H1 (cell line): Measurements from ENCODE around the gene RDH14. TPM values are rescaled to one million over a fixed set of nuclear protein-coding genes. Genes with fewer than 3 reads are reported as not detected.

Source experiments
- CTCF ChIA-PET: fragments of 300-600 bp; sonication (Branson Sonifier 250); formaldehyde crosslinking; loops from one replicate; lab custom pipeline; 2021; ENCODE audit not compliant: partially characterized antibody; lab: Charles Lee
- POLR2A ChIA-PET: fragments of 300-600 bp; sonication (Branson Sonifier 250); formaldehyde crosslinking; loops from one replicate; lab custom pipeline; 2021; ENCODE audit warnings: inconsistent platforms; ENCODE audit not compliant: partially characterized antibody; lab: Charles Lee
- DNase-seq, 2 experiments: peaks; one replicate each; pipeline versions ENCODE4 v3.0.0 to v3.0.0-alpha.2; 2010 to 2022; ENCODE audit warnings: low spot score in 2 of 2, low read depth in 1 of 2, mixed read lengths in 1 of 2
- FAIRE-seq: peaks from 2 replicates; lab custom pipeline; 2011; peaks lifted over from hg19 to GRCh38; lab: Jason Lieb, UNC
- H2AFZ ChIP-seq: 2 replicates; pipeline ENCODE4 v1.8.1; 2012; ENCODE audit warnings: low read length, inconsistent platforms
- H2AK5ac ChIP-seq: 2 replicates; pipeline ENCODE4 v1.6.1; 2013; ENCODE audit warnings: low read depth, low read length
- H2BK120ac ChIP-seq: replicated peaks from 2 replicates; pipeline ENCODE3; 2013; ENCODE audit warnings: low read depth, low read length, inconsistent platforms
- H2BK12ac ChIP-seq: 2 replicates; pipeline ENCODE4 v1.6.1; 2013; ENCODE audit warnings: low read depth, low read length
- H2BK15ac ChIP-seq: 2 replicates; pipeline ENCODE4 v1.6.1; 2013; ENCODE audit warnings: low read length
- H2BK20ac ChIP-seq: 2 replicates; pipeline ENCODE4 v1.6.1; 2013; ENCODE audit warnings: low read length
- H2BK5ac ChIP-seq: 2 replicates; pipeline ENCODE4 v1.6.1; 2013; ENCODE audit warnings: low read depth, low read length
- H3K14ac ChIP-seq: 2 replicates; pipeline ENCODE4 v1.6.1; 2013; ENCODE audit warnings: inconsistent platforms; ENCODE audit not compliant: insufficient read length
- H3K18ac ChIP-seq: 2 replicates; pipeline ENCODE4 v1.6.1; 2013; ENCODE audit warnings: low read length; ENCODE audit errors: extremely low read depth
- H3K23ac ChIP-seq: 2 replicates; pipeline ENCODE4 v1.6.1; 2013; ENCODE audit warnings: inconsistent platforms; ENCODE audit not compliant: insufficient read length
- H3K23me2 ChIP-seq: 2 replicates; pipeline ENCODE4 v1.6.1; 2013; ENCODE audit warnings: low read depth, low read length
- H3K27ac ChIP-seq: 2 replicates; pipeline ENCODE4 v1.6.1; 2011; ENCODE audit warnings: low read depth, low read length, inconsistent platforms
- H3K27me3 ChIP-seq, 4 experiments: replicated peaks in 1 of 4; 1 replicate in 1 of 4; 2 replicates in 3 of 4; pipeline versions ENCODE4 v1.6.1 to v1.8.1; 2011 to 2013; ENCODE audit warnings: low read length in 3 of 4, mild to moderate bottlenecking in 3 of 4, inconsistent platforms in 2 of 4, mixed read lengths in 2 of 4, moderate library complexity in 1 of 4; ENCODE audit not compliant: control insufficient read depth in 3 of 4, insufficient read depth in 3 of 4; ENCODE audit errors: extremely low read depth in 1 of 4
- H3K36me3 ChIP-seq, 4 experiments: 2 replicates each; pipeline versions ENCODE4 v1.6.1 to v1.8.1; 2011 to 2013; ENCODE audit warnings: mild to moderate bottlenecking in 4 of 4, low read length in 3 of 4, moderate library complexity in 2 of 4, control low read depth in 1 of 4, inconsistent platforms in 1 of 4; ENCODE audit not compliant: insufficient read depth in 4 of 4, control insufficient read depth in 2 of 4
- H3K4ac ChIP-seq: replicated peaks from 2 replicates; pipeline ENCODE3; 2013; ENCODE audit warnings: low read length, low read depth, mixed read lengths, inconsistent platforms; ENCODE audit not compliant: insufficient read length
- H3K4me1 ChIP-seq, 4 experiments: replicated peaks in 1 of 4; 1 replicate in 1 of 4; 2 replicates in 3 of 4; pipeline versions ENCODE4 v1.6.1 to v1.8.1; 2011 to 2013; ENCODE audit warnings: low read length in 3 of 4, inconsistent platforms in 2 of 4, mixed read lengths in 1 of 4; ENCODE audit not compliant: insufficient read depth in 4 of 4, control insufficient read depth in 3 of 4
- H3K4me2 ChIP-seq, 2 experiments: 2 replicates each; pipeline versions ENCODE4 v1.6.1 to v1.8.1; 2011 to 2013; ENCODE audit warnings: low read depth in 2 of 2, low read length in 2 of 2, control low read depth in 1 of 2, inconsistent platforms in 1 of 2, mild to moderate bottlenecking in 1 of 2; ENCODE audit not compliant: insufficient read depth in 1 of 2
- H3K4me3 ChIP-seq, 4 experiments: fragments of 200-600, 300-600 bp in 1 of 4; sonication (generic), shearing (Covaris generic), sonication (Bioruptor Twin) in 1 of 4; 2 replicates each; pipeline versions ENCODE4 v1.5.1 to v1.8.1; 2011 to 2016; ENCODE audit warnings: low read length in 4 of 4, low read depth in 3 of 4, control low read depth in 2 of 4, inconsistent platforms in 2 of 4, mild to moderate bottlenecking in 2 of 4, mixed read lengths in 1 of 4, moderate library complexity in 1 of 4; ENCODE audit not compliant: insufficient read depth in 2 of 4; ENCODE audit errors: extremely low read depth in 1 of 4
- H3K56ac ChIP-seq: replicated peaks from 2 replicates; pipeline ENCODE3; 2013; ENCODE audit warnings: low read depth, mild to moderate bottlenecking, mixed read lengths, low read length, inconsistent platforms; ENCODE audit not compliant: insufficient read length
- H3K79me1 ChIP-seq: 2 replicates; pipeline ENCODE4 v1.6.1; 2013; ENCODE audit warnings: low read depth, low read length, control low read depth
- H3K79me2 ChIP-seq, 2 experiments: 2 replicates each; pipeline versions ENCODE4 v1.6.1 to v1.8.1; 2012 to 2013; ENCODE audit warnings: low read length in 2 of 2, mild to moderate bottlenecking in 2 of 2, inconsistent platforms in 1 of 2; ENCODE audit not compliant: insufficient read depth in 2 of 2, control insufficient read depth in 1 of 2
- H3K9ac ChIP-seq, 4 experiments: replicated peaks in 1 of 4; 1 replicate in 1 of 4; 2 replicates in 3 of 4; pipeline versions ENCODE4 v1.6.1 to v1.8.1; 2011 to 2013; ENCODE audit warnings: low read depth in 3 of 4, low read length in 3 of 4, control low read depth in 2 of 4, mild to moderate bottlenecking in 2 of 4, moderate library complexity in 2 of 4, inconsistent platforms in 1 of 4; ENCODE audit errors: extremely low read depth in 1 of 4
- H3K9me3 ChIP-seq, 2 experiments: 2 replicates each; pipeline versions ENCODE4 v1.6.1 to v1.8.1; 2012 to 2013; ENCODE audit warnings: mild to moderate bottlenecking in 2 of 2, moderate library complexity in 2 of 2, control low read depth in 1 of 2, inconsistent platforms in 1 of 2, low read depth in 1 of 2, low read length in 1 of 2, mixed read lengths in 1 of 2; ENCODE audit not compliant: insufficient read depth in 2 of 2
- H4K20me1 ChIP-seq, 2 experiments: replicated peaks in 1 of 2; 2 replicates each; pipeline versions ENCODE3 to v1.8.1; 2011 to 2013; ENCODE audit warnings: inconsistent platforms in 2 of 2, low read length in 2 of 2, mild to moderate bottlenecking in 1 of 2; ENCODE audit not compliant: insufficient read depth in 2 of 2, control insufficient read depth in 1 of 2
- H4K5ac ChIP-seq: 2 replicates; pipeline ENCODE4 v1.6.1; 2013; ENCODE audit warnings: low read length, low read depth, mixed read lengths, inconsistent platforms; ENCODE audit not compliant: insufficient read length
- H4K8ac ChIP-seq: 2 replicates; pipeline ENCODE4 v1.8.0; 2013; ENCODE audit warnings: mild to moderate bottlenecking, moderate library complexity, low read length, inconsistent platforms; ENCODE audit not compliant: insufficient read depth; ENCODE audit errors: extremely low read depth
- H4K91ac ChIP-seq: replicated peaks from 2 replicates; pipeline ENCODE3; 2013; ENCODE audit warnings: low read length, mixed read lengths, inconsistent platforms; ENCODE audit not compliant: insufficient read length
- BCL11A ChIP-seq, 2 experiments: IDR thresholded peaks; one replicate each; pipeline ENCODE4 v1.6.1; 2011; ENCODE audit warnings: low read depth in 2 of 2, low read length in 2 of 2, mild to moderate bottlenecking in 2 of 2
- CHD2 ChIP-seq: IDR thresholded peaks from 2 replicates; pipeline ENCODE4 v1.6.1; 2012; ENCODE audit warnings: low read length, improper control_type of control experiment
- CTCF ChIP-seq, 3 experiments: IDR thresholded peaks; 1 replicate in 2 of 3; 2 replicates in 1 of 3; pipeline versions ENCODE4 v1.5.1 to v1.6.1; 2011; ENCODE audit warnings: low read length in 3 of 3, mild to moderate bottlenecking in 3 of 3, inconsistent platforms in 2 of 3, low read depth in 1 of 3, moderate library complexity in 1 of 3; ENCODE audit not compliant: insufficient read depth in 1 of 3; ENCODE audit errors: control extremely low read depth in 1 of 3
- GABPA ChIP-seq: IDR thresholded peaks from 2 replicates; pipeline ENCODE4 v1.6.1; 2011; ENCODE audit warnings: mild to moderate bottlenecking, low read length, moderate library complexity, borderline replicate concordance; ENCODE audit not compliant: insufficient read depth
- NANOG ChIP-seq: IDR thresholded peaks from 2 replicates; pipeline ENCODE4 v1.6.1; 2011; ENCODE audit warnings: low read length, low read depth, mild to moderate bottlenecking, inconsistent platforms; ENCODE audit not compliant: insufficient read depth, poor library complexity, severe bottlenecking
- NRF1 ChIP-seq: IDR thresholded peaks from 2 replicates; pipeline ENCODE4 v1.6.1; 2011; ENCODE audit warnings: mild to moderate bottlenecking, low read depth, low read length, improper control_type of control experiment
- RFX5 ChIP-seq: IDR thresholded peaks from 2 replicates; pipeline ENCODE4 v1.6.1; 2011; ENCODE audit warnings: low read depth, low read length, improper control_type of control experiment, borderline replicate concordance
- SIX5 ChIP-seq: IDR thresholded peaks from 2 replicates; pipeline ENCODE4 v1.6.1; 2011; ENCODE audit warnings: mild to moderate bottlenecking, low read depth, low read length
- WGBS, 2 experiments: shearing (Covaris generic) in 1 of 2; methylation state at CpG; one replicate each; pipeline versions ENCODE4 v1.1.6 to v1.1.7; 2013 to 2015; ENCODE audit warnings: low lambda C conversion rate in 2 of 2, mixed read lengths in 2 of 2, inconsistent platforms in 1 of 2, low coverage in 1 of 2, missing lambda C conversion rate in 1 of 2; ENCODE audit not compliant: insufficient replicate concordance in 2 of 2, insufficient coverage in 1 of 2, insufficient read length in 1 of 2; ENCODE audit errors: extremely low coverage in 1 of 2, missing lambda C conversion rate in 1 of 2; 5-methylcytosine and 5-hydroxymethylcytosine counted together
- polyA plus RNA-seq, 7 experiments: library from polyadenylated mRNA; depleted of rRNA in 3 of 7; stranded (reverse) in 5 of 7; unstranded in 2 of 7; fragments of >200 nt in 5 of 7; fragments of 200-250 nt in 2 of 7; gene quantifications; 1 replicate in 5 of 7; 2 replicates in 1 of 7; 4 replicates in 1 of 7; pipeline versions ENCODE4 v1.2.1 to v1.2.3, GENCODE V29; 2011 to 2013; ENCODE audit warnings: missing spikeins in 2 of 7, mixed read lengths in 2 of 7
- total RNA-seq: library from RNA; stranded (reverse); fragmentation: NEBNext Ultra II Directional; extraction: Animal tissue kit (Norgen Biotek cat#: 25700); gene quantifications from 2 replicates; pipeline ENCODE4 v1.2.1, GENCODE V29; 2021
- TF ChIP-seq, protein P1 (sequence below): IDR thresholded peaks from 2 replicates; pipeline ENCODE4 v1.6.1; 2011; ENCODE audit warnings: low read length, improper control_type of control experiment

RDH14 gene
- total and polyA plus RNA-seq, 2 of the 8 experiments (the other 6 are each of a cell fraction or from before 2014, with no cell fraction given): 14.7 to 23.6 TPM

DNA sequence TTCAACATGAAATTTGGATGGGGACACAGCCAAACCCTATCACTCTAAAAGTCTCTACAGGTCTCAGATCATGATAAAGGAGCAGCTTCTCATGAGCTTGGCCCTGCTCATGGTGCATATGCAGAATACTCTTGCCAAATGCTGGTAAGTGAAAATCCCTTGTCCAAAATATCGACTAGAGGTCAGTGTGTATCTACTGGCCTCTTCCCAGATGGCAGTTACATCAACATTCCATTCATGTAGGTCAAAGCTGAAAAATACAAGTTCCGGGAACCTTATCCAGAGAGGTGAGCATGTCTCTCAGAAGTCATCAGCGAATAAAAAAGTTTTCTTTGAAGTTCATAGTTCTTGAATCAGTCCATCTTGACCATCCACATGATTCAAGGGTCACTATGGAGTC is 36.5 kb upstream of the RDH14 start:
- Histone ChIP-seq H3K18ac (no peak overlapping the region), H4K8ac (no peak overlapping the region), H3K79me1 (no peaks in the 10 kb centered on the region), H4K91ac (no peak overlapping the region), H3K79me2 (no peaks in the 10 kb centered on the region), H3K56ac (no peak overlapping the region), H3K9ac (no peak overlapping the region), H3K23ac (no peak overlapping the region), H3K27ac (no peak overlapping the region), H3K14ac (no peak overlapping the region), H4K5ac (no peak overlapping the region), H3K4me2 (no peak overlapping the region), H2AK5ac (no peak overlapping the region), H3K23me2 (no peaks in the 10 kb centered on the region), H2BK20ac (no peak overlapping the region), H2BK15ac (no peak overlapping the region), H4K20me1 (no peaks in the 10 kb centered on the region), H2AFZ (no peak overlapping the region), H3K4me1 (no peaks in the 10 kb centered on the region), H3K27me3 (no peaks in the 10 kb centered on the region), H3K36me3 (no peaks in the 10 kb centered on the region), H3K4ac (no peak overlapping the region), H3K4me3 (no peak overlapping the region), H2BK120ac (no peak overlapping the region), H2BK5ac (no peak overlapping the region), H3K9me3 (no peaks in the 10 kb centered on the region), H2BK12ac (no peak overlapping the region)
- ChIA-PET POLR2A (no interaction called here), CTCF (interaction anchor here (1.3 kb wide), 1 partner anchor 77 kb away, joined by 3 read pairs; no protein-coding TSS in a partner anchor)
- no peak for FAIRE-seq
- TF ChIP-seq, protein P1, sequence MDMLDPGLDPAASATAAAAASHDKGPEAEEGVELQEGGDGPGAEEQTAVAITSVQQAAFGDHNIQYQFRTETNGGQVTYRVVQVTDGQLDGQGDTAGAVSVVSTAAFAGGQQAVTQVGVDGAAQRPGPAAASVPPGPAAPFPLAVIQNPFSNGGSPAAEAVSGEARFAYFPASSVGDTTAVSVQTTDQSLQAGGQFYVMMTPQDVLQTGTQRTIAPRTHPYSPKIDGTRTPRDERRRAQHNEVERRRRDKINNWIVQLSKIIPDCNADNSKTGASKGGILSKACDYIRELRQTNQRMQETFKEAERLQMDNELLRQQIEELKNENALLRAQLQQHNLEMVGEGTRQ: no peak
- no peak for TF ChIP-seq CHD2
- TF ChIP-seq CTCF (IDR thresholded peaks at IDR 0.05; ENCODE audit: control extremely low read depth in 1 of 3, insufficient read depth in 1 of 3, low read depth in 1 of 3, low read length in 3 of 3): no peak
- no peak for TF ChIP-seq BCL11A (IDR thresholded peaks at IDR 0.05; ENCODE audit: low read depth in 2 of 2, low read length in 2 of 2)
- no peak for TF ChIP-seq RFX5
- no peak for TF ChIP-seq SIX5
- TF ChIP-seq GABPA: no peak
- no peak for TF ChIP-seq NANOG
- TF ChIP-seq NRF1: no peak
- no peak for DNase-seq
- 96% methylated on average over 3 of the region's 3 CpGs; no CpG with 5 or more reads in 1 of the 2 experiments for WGBS, 2 experiments
